Measurements from ENCODE around the gene PTDSS2.

- TF ChIP-seq CTCF (IDR thresholded peaks at IDR 0.05; ENCODE audit: insufficient read depth, low read depth, low read length) (no peak), EZH2 (IDR thresholded peaks at IDR 0.05; ENCODE audit: insufficient read depth, low read length) (no peak)
These were observed 34.4 kb upstream of the PTDSS2 start for GRCh38 chr11:415640-416041.

Measured in astrocyte (in vitro differentiated cells and primary cell).